HG03045 (cell line): ENCODE data around the gene SLC25A12.
"Not testable (repeated sequence)": the region's sequence is repeated elsewhere in the genome, so short reads cannot be mapped to it uniquely, and the experiment has no call there.

Source experiments
- ATAC-seq: cut with Tn5 transposase; IDR thresholded peaks from one replicate; pipeline ENCODE4 v1.9.1; 2021; ENCODE audit warnings: mild to moderate bottlenecking, moderate library complexity; ENCODE audit not compliant: unreplicated experiment

Gene SLC25A12

DNA sequence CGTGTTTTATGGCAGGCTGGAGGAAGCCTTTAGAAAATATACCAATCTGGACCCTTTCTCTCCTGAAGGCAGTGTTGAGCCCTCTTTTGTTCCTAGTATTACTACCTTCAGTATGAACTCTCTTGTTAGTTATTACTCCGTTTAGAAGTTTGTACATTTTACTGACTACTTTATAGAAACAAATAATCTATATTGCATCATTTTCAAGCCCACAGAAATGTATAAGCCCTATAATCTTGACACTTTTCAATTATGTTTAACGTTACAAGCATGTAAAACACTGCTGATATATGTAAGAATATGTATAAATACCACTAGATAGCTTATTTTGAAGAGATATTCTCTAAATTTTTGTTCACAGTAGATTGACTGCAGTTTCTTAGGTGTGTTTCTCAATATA lies 64.0 kb downstream of the SLC25A12 start:
- no peak for ATAC-seq

DNA sequence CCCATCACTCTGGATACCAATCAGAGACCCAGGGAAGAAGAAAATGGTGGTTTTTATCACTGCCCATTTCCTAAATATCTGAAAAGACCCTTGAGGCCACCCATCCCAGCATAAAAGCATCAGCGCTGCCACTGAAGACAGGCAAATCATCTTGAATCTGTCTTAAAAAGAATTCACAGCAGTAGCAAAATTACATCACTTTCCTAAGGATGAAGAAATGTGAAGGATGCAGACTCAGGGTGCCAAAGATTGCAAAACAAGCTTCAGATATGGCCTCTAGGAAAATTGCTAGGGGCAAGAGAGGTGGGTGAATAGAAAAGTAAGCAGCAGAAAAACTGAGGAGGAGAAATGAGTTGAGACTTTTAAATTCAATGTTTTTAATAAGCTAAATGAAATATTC lies 70.0 kb downstream of the SLC25A12 start:
- no peak for ATAC-seq

DNA sequence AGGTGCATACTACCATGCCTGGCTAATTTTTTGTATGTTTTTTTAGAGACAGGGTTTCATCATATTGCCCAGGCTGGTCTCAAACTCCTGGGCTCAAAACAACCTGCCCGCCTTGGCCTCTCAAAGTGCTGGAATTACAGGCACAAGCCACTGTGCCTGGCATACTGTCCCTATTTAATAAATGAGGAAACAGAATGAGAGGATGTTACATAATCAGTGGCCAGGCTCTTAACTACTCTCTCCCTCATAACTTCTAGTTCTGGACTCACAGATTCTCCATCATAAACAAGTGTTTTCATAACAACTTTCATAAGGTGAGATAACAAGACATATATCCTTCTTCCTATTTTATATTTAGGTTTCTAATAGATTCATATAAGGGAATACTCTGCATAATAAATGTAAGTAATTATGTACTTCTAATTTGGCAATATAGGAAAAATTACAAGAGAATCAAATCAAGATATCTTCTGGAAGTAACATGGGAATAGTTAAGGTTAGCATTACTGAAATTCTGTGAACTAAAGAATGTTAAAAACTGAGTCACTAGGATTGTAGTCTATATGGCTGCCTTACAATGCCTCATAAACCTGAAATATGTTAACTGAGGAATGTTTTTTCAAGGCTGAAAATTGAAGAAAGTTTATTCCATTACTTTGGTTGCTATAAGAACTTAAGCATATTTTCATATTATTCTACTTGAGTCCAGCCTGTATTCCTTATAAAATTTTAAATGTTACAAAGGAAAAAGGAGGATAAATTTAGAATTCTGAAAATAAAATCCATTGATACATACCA lies 71.3 kb downstream of the SLC25A12 start:
- ATAC-seq, result no peak

DNA sequence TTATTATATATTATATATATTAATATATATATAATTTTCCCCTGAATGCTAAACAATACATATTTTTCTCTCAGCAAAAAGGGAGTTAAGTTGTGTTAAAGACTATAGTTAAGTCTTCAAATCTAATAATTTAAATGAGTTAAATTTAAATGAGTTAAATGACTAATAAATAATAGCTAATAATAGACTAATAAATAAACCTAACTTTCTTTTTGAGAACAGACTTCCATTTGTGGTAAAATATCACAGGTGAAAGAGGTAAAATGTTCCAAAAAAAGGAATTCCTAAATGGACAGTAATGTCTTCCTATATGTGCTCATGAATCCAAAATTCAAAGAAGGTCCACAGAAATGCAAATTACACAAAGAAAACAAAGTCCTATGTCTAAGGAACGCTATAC lies 74.6 kb downstream of the SLC25A12 start:
- ATAC-seq, result no peak

DNA sequence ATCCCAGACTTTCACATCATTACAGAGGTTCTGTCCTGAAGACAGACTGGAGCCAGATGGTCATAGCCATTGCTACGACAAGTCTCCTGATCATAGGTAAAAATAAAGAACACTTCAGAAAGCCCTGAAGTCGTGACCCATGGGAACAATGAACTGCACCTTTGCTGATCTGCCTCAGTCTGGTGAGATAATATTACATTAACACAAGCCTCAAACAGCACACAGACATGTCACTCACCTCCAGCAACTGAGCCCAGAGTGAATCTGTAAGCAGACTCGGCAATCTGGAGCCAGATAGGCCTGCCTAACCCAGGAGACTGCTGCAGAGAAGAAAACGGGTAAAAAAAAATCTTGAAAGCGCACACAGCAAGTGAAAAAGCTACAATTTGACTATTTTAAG lies 79.2 kb downstream of the SLC25A12 start:
- ATAC-seq, result no peak

DNA sequence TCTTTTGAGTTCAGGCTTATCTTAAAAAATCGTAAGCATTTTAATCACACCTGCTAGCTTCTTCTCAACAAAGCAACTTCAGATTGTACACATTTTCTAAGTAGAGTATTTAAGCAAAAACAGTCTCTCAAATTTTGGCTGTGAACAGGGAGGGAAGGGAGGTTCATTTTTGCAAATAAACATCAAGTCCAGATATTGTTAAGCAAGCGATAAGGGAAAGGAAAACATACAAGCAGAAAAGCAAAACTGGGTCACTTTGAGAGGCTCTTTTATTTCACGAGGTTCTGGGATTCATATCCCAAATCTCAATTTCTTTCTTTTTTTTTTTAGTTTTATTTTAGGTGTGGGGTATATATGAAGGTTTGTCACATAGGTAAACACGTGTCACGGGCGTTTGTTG lies 79.9 kb downstream of the SLC25A12 start:
- no peak for ATAC-seq

DNA sequence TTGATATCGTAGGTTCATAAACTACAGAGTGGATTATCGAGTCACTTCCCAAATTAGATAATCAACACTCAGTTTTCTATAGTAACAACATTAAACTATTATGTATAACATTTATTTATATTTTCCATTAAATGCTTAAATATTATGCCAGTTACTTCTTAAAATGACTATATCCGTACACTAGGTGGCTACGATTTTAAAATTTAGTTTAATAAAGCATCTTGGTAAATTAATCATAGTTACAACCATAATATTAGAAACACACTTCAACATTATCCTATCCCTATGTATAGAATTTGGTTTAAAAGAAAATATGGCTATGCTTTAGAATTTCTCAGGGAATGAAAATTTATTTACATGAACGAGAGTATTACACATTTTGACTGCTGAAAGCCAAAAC lies 80.3 kb downstream of the SLC25A12 start:
- ATAC-seq, result no peak

DNA sequence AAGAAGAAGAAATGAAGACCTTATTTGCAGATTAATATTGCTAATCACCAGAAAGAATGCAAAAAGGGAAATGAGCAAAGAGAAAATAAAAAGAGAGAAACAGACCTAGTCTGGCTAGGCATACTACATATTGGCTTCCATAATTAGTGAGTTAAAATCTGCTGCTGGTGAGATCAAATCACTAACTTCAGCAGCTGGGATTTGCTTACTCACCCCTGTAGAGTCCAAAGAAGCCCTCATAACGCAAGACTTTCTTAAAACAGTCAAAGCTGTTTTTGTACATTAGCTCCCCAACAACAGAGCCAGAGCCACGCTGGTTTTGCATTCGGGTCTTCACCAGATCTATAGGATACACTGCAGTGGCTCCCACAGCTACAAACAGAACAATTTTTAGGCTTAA lies 80.9 kb downstream of the SLC25A12 start:
- no peak for ATAC-seq

DNA sequence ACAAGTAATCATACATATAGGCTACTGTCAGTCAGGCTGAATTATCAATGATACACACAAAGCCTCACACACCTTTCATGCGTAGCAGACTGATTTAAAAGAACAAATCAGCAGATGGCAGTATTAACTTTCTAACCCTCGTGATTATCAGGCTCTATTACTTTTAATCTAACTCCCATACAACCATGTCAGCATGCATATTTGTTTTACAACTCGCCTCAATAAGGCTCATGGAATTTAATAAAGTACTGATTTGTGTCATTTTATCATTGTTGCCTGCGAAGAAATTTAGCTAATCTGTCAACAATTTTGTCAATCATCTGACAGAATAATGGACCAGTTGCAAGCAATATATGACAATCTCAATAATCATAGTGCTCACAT lies 82.8 kb downstream of the SLC25A12 start:
- no peak for ATAC-seq

DNA sequence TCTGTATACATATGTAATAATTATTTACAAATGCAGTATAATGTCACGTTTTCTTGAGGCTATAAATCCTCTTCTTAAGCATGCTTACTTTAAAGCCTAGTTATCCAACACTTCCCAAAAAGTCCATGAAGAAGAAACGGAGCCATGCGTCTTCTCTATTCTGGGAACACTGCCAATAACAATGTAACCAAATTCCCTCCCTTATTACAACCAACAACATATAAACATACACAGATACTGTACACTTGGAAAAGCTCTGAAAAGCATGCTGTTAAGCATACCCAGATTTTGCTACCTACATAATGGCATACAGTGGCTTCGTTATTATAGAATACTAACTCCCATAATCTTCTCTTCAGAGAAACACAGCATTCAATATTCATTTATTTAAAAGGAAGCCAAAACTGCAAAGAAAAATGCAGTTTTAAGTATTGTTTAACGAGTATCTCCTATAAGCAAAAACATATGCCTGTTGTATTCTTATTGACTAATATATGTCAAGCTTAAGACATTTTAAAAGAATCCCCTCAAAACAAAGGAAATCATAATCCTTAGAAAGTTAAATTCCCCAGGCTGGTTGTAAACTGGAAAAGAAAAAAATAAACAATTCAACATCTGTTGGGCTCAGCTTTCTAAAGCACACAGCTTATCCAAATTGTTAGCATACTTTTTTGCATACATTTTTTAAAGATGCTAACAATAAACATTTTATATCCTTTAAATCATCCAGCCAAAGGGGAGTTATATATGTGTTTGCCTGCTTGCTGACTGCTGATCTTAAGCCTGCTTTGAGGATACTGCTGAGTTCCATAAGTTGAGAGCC lies 83.4 kb downstream of the SLC25A12 start:
- no peak for ATAC-seq

DNA sequence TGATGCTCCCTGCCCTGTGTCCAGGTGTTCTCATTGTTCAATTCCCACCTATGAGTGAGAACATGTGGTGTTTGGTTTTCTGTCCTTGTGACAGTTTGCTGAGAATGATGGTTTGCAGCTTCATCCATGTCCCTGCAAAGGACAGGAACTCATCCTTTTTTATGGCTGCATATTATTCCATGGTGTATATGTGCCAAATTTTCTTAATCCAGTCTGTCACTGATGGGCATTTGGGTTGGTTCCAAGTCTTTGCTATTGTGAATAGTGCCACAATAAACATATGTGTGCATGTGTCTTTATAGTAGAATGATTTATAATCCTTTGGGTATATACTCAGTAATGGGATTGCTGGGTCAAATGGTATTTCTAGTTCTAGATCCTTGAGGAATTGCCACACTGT lies 85.2 kb downstream of the SLC25A12 start:
- ATAC-seq, result not testable (repeated sequence)

DNA sequence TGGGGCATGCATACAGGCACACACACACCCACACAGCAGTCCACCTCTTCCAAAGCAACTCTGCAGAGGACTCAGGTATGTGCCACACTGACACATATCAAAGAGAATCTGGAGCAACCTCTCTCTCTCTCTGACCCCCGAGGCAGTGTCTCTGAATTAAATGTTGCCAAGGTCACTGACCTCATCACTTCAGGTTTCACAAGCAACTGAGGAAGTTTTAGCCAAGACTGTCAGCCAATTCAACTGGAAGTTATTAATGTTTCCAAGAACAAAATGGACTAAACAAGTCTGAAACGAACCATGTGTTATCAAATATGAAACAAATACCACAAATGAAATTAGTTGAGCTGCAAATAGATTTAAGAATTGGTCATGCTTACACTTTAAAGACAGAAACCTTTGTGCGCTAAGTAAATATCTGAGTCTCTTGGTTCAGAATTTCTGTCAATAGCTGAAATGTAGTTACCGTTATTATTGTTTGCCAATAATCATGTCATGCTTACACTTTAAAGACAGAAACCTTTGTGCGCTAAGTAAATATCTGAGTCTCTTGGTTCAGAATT lies 86.1 kb downstream of the SLC25A12 start:
- ATAC-seq, result no peak

DNA sequence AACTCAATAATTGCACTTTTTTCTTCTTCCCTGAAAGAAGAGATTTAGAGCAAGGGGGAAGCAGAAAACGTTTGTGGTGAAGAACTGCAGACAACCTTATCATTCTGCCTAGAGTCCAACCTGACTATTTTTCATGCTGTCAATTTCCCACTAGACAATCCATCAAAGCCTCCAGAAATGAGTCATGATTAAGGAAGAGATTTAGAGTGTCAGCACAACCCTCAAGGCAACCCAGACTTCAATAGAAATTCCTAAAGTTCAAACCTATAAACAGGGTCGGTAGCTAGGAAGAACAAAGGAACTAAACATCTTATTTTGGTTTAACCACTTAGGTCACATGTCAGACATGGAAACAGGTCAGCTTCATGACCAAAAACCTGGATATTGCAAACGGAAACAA lies 86.9 kb downstream of the SLC25A12 start:
- ATAC-seq, result no peak

DNA sequence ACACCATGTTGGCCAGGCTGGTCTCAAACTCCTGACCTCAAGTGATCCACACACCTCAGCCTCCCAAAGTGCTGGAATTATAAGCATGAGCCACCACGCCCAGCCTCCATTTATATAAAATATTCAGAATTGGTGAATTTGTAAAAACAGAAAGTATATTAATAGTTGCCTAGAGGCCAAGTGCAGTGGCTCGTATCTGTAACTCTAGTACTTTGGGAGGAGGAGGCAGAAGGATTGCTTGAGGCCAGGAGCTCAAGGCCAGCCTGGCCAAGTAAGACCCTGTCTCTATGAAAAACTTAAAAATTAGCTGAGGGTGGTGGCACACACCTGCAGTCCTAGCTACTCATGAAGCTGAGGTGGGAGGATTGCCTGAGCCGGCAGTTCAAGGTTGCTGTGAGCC lies 89.6 kb downstream of the SLC25A12 start:
- ATAC-seq, result no peak

DNA sequence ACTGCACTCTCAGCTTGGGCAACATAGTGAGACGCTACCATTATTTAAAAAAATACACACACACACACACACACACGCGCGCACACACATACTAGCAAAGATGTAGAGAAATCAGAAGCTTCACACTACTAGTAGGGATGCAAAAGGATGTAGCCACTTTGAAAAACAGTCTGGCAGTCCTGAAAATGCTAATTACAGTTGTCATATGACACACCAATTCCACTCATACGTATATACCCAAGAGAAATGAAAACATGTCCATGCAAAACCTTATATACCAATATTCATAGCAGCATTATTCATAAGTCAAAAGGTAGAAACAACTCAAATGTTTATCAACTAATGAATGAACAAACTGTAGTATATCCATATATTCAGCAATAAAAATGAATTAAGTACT lies 90.3 kb downstream of the SLC25A12 start:
- no peak for ATAC-seq

DNA sequence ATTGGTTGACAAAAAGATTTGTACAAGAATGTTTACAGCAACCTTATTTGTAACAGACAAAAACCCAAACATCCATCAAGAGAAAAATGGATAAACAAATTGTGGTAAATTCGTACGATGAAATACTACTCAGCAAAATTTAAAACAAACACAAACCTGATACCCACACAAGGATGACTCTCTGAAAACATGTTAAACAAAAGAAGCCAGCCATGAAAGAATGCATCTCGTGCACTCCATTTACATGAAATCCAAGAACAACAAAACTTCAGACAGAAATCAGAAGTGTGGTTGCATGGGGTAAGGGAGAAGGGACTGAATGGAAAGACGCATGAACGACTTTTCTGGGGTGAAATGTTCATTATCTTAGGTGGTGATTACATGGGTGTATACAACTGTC lies 93.4 kb downstream of the SLC25A12 start:
- no peak for ATAC-seq

DNA sequence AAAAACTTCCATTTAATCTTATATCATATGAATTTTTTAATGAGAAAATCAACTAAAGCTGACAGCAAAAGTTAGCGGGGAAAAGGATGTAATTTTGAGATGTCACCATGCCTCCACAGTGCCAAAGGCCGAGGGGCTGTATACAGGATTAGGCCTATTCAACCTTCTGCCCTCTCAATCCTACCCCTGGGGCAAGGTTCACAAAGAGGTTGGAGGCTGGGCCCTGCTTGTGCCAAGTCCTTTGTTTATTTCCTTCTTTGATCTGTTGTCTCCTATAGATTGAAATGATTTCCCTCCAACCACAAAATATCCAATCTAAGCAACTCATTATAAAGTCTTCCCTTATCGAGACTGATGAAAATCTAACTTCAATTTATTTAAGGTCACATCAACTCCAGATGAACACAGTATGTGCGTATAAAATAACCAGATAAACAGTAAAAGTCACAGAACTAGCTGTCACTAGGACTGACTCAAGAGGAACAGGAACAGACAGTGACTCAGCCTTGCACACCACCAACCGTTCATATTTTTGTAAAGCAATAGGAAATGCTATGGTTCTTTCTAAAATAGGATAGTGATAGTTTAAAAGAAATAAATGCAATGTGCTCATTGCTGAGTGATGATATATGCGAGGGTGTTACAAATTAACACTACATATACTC lies 95.8 kb downstream of the SLC25A12 start:
- ATAC-seq, result no peak

DNA sequence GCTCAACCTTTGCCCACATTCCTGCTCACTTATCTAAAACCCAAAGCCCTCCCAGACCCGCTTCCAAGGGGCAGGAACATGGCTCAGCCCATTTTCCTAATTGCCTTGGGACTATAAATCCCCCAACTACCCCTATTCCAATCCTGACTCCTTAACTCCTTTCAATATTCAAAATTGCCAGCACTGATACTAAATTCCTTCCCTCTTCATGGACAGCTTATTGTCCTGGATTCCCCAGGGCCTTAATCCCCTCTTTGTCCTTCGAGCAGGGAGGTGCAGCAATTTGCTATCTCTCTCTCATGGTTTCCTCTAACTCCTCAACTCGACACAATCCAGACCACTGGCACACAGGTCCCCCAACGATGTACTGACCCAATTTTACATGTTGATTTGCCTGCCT lies 99.1 kb downstream of the SLC25A12 start:
- no peak for ATAC-seq

DNA sequence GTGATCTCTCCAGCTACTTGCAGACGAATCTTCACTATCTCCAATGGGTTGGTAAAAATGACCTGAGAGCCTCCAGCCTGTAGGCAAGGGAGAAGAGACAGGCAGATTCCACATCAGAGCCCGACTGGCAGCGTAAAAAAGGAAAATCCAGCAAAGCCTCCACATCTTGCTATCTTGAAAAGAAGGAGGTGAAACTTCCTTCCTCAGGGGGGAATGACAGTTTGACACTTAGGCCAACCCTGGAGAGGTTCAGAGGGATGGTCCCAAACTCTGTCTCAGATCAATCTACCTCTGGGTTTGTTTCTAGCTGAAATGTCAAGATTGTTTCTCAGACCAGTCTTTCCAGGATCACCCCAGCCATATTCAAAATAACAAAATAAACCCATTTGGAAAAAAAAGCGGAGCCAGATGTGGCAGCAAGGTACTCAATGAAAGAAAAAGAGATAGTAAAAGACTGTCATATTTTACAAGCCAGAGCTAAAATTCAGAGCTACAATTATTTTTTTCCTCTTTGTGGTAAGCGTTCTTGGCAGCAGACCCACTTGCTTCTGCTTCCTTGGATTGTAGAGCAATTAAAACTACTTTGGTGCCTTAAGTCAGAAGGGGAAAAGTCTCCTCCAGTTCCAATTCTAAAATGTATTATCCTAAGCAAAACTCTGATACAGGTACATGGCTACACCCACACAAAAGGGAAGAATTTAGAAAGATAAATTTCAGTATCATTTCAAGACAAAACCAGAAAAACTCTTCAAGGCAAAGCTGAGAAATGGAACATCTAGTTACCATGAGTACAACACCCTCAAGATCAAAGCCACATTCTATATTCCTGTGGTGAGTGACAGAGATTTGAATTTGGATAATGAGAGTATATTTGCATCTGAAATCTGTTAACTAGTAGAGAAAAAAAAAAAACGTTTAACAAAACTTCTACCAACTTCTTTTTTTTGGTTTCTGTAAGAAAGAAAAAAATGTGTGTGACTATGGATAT lies 100.1 kb downstream of the SLC25A12 start:
- ATAC-seq, result no peak

DNA sequence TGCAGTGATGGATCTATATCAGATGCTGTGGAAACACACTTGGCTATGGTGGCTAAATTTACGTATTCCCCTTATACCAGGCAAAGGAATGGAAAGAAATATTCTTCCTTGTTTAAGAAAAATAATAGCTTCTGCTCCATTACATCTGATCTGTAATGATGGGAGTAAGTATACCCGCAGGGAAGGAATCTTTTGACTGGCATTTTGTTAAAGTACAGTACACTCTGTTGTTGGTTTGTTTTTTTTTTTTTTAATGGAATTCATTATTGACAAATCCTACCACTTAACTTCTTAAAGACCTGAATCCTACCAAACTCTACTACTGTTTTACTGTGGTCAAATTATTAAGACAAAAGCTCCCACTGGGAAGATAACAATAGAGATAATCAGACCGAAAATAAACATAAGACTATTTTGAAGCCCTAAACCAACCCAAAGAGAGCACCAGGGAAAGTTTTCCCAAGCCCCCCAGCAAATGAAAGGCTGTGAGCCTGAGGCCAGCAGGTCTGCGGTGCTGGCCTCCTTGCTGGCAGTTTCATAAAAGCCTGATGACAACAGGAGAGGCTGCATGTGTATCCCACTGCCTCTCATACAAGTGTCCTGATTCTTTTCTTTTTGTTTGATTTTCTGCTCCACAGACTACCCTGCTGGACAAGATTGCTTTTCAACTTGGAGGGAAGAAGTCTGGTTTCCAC lies 101.0 kb downstream of the SLC25A12 start:
- no peak for ATAC-seq
